Kidney tubule cell (primary cell): ENCODE results near the gene SEC24A.
"Not testable (repeated sequence)": the region's sequence is repeated elsewhere in the genome, so short reads cannot be mapped to it uniquely, and the experiment has no call there.

ENCODE experiments used
- DNase-seq: peaks from one replicate; pipeline ENCODE4 v3.0.0-alpha.2; 2018; ENCODE audit warnings: low spot score

Gene SEC24A

DNA sequence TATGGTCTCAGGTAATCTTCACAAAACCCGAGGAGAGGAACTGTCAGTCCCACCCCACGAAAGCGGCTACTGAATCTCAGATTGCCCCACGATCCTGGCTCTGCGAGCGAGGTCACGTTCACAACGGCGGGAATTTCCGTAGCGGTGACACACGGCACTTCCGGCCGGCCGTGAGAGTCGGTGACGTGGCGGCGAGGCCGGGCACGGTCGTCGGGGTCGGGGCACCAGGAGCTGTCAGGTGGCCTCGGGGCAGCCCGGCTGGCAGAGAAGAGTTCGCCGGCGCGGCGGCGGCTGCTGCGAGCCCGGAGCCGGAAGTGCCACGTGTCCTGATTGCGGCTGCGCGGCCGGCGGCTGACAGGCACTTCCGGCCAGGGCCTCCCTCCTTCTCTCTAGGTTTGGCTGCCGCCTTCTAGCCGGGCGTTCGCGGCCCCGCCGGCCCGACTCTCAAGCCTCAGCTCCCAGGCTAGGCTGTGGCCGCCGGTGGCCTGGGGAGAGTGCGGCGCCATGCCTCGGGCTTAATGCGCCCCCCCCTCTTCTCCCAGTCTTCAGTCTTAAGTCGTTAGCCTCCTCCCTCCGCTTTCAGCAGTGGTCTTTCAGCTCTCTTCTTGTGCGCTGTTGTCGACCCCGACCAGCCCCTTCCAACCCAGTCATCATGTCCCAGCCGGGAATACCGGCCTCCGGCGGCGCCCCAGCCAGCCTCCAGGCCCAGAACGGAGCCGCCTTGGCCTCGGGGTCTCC is at the start of gene SEC24A:
TSS of gene SEC24A (plus strand) at position 361 of the 738 bp plus-strand sequence. CDS start at position 653, 292 bp downstream.
- peak; percentile 96 for DNase-seq

DNA sequence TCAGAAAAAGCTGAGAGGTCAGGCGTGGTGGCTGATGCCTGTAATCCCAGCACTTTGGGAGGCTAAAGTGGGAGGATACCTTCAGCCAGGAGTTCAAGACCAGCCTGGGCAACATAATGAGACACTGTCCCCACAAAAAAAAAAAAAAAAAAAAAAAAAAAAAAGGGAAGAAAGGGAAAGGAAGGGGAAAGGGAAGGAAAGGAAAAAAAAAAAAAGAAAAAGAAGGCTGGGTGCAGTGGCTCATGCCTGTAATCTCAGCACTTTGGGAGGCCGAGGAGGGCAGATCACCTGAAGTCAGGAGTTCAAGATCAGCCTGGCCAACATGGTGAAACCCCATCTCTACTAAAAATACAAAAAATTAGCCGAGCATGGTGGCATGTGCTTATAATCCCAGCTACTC is 48.8 kb upstream of the SEC24A start:
- not testable (repeated sequence) for DNase-seq

DNA sequence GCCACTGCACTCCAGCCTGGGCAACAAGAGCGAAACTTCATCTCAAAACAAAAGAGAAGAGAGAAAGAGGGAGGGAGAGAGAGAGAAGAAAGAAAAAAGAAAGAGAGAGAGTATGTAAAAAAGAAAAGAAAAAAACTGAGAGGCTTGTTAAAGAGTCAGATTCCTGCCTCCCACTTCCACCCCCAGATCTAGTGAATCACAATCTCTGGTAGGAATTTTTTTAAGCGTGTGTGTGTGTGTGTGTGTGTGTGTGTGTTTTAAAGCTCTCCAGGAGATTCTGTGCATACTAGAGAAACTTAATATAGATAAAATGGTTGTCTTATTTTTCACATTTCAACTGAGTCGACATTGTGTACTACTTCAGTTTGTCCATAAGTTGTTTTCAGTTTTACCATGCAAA is 48.0 kb upstream of the SEC24A start:
- DNase-seq, result peak; percentile 43

DNA sequence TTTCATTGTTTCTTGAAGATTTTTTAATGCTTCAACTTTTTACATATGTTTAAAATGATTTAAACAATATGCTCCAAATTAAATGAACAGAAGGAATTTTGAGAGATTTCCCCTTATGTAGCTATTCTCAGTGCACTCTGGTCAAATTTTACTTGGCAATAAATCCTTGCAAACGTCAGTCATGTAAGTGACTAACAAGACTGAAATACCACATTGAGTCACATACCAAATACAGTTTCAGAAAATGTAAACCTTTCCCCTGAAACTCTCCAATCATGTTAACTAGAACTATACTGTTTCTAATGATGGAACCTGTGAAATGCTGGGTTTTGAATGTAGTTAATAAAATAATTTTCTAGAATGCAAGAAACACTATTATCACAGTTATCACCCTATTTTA is 45.5 kb upstream of the SEC24A start:
- peak; percentile 52 for DNase-seq

DNA sequence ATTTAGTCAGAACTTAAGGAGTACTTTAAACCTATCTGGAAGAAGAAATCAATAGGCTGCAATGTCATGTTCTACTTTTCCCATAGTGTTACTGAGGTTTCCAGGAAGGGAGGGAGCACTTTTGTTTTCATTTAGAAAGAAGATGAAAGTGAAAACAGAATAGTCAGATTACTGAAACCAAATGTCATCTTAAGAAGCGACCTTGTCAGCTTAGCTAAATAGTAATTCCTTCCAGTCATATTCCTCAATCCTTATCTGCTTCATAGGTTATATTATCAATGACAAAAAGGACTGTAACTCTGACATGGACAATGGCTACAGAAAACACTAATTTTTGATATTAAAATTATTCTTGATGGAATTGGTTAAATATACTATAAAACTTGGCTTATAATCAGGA is 43.7 kb upstream of the SEC24A start:
- DNase-seq, result no peak

DNA sequence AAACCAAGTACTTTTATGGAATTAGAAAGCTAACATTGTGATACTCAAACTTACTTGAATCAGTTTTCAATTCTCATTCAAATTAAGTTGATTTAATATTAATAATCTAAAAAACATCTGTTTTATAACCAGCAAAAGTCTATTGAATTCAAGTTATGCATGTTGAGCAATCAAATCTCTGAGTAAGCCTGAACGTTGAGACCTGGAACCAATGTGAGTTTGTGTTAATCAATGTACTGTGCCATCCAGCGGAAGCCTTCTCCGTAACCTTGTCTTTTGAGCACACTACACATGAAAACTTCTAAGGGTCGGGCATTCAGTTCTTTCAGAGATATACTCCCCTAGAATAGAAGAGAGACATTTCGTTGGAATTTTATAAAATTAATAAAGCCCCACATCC is 41.9 kb upstream of the SEC24A start:
- no peak for DNase-seq

DNA sequence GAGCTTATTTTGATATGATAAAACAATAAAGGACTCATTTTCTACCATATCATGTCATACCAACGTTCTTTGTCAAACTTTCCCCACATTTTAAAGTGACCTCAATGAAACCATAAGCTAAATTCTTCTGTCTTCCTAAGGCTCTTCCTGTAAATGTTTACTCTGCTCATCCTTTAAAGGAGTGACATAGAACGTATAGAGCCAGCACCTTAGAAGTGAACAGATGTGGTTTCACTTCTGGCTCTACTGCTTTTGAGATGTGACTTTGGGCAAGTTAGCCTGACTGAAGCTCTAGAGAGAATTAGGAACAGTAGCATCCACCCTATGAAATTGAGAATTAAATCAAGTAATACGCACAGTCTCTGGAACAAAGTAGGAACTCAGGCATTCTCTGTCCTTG is 40.0 kb upstream of the SEC24A start:
- no peak for DNase-seq

DNA sequence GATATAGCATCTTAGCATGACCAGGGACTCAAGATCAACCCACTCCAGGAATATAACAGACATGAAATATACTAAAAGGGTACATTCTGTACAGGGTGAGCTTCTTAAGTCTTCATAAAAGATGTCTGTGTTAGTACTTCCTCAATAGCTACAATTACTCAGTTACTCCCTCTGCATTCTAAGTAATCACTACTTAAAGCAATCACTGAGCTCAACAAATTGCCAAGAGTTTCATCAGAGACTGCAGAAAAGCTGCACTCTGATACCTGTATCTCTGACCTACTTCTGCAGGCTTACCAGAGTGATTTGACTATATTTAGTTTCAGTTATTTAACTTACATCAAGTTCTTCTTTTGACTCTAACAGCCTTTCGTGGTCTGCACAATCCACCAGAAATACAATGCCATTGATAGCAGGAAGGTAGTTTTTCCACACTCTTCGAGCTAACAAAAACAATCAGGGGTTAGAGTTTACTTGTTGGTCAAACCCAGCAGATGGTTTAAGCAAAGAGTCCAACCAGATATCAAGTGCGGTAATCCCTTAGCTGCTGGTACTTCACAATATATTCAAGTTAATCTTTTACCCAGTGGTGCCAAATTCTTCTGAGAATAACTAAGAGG is 39.2 kb upstream of the SEC24A start:
- DNase-seq, result peak; percentile 65

DNA sequence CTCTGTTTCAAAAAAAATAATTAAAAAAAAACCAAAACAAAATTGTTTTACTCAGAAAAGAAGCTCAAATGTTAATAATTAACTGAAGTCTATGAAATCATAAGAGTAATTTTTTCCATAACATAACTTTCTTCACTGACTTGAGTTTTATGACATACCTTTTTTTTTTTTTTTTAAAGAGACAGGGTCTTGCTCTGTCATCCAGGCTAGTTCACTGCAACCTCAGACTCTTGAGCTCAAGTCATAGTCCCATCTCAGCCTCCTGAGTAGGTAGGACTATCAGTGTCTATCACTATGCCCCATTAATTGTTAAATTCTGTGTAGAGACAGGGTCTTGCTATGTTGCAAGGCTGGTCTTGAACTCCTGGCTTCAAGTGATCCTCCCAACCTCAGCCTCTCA is 37.9 kb upstream of the SEC24A start:
- DNase-seq, result no peak

DNA sequence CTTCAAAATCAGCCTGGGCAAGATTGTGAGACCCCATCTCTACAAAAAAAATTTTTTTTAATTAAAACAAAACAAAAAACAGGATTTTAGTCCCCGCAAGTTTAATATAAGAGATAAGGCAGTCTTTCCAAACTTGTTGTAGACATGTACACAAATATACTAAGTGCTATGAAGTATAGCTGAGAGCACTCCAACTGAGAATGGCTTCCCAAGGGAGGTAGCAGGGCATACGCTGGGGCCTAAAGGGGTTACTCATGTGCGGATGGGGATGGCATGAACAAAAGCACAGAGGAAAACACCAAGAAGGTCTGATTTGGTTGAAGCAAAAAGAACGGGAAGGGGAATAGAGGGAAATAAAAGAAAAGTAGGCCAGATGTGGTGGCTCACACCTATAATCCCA is 37.1 kb upstream of the SEC24A start:
- no peak for DNase-seq

DNA sequence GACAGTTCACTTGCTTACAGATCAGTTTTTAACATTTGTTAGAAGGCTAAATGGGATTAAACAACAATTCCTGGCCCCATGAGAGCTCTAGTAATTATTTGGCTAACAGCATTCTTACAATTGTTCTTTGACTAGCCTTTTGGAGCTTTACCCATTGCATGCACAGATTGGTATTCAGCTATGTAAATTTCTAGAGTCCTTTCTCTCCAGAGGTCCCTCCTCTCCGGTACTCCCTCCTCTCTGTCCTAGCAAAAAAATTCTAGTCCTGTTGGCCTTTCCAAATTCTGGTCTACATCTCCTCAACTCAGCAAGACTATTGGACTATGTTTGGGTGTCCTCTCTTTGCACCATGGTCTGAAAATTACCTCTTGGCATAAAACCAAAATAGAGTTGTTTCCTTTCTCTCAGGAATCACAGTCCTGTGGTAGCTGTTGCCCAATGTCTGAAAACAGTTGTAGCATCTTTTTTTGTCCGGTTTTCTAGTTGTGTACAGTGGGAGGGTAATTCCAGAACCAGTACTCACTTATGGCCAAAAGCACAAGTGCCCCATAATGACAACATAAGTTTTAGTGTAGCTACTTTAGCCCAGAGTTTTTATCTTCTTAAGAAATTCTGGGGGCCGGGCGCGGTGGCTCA is 34.0 kb upstream of the SEC24A start:
- DNase-seq, result no peak

DNA sequence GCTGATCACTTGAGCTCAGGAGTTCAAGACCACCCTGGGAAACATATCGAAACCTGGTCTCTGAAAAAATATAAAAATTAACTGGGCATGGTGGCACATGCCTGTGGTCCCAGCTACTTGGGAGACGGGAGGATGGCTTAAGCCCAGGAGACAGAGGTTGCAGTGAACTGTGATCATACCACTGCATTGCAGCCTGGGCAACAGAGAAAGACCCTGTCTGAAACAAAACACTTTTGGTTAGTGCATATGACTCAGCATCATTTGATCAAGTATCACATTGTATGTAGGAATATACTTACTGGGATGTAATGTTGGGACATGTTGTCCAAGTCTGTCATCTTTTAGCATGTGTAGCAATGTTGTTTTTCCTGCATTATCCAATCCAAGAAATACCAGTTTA is 28.0 kb upstream of the SEC24A start:
- DNase-seq, result no peak

DNA sequence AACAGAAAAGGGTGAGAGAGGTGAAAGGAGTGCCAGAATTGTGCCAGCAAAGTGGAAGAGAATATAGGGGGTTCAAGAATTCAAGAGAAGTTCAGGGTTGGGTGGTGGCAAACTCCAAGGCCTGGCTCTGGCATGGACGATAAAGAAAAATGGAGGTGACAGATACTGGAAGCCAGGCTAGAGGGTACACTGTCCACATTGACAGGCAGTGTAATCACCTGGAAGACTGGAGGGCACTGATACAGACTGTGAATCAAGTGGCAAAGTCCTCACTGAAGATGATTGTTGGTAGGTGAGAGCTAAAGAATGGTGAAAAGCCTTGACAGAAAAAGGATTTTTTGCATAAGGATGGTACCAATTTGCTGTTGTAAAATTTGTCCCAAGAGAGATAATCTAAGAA is 23.0 kb upstream of the SEC24A start:
- DNase-seq, result no peak

DNA sequence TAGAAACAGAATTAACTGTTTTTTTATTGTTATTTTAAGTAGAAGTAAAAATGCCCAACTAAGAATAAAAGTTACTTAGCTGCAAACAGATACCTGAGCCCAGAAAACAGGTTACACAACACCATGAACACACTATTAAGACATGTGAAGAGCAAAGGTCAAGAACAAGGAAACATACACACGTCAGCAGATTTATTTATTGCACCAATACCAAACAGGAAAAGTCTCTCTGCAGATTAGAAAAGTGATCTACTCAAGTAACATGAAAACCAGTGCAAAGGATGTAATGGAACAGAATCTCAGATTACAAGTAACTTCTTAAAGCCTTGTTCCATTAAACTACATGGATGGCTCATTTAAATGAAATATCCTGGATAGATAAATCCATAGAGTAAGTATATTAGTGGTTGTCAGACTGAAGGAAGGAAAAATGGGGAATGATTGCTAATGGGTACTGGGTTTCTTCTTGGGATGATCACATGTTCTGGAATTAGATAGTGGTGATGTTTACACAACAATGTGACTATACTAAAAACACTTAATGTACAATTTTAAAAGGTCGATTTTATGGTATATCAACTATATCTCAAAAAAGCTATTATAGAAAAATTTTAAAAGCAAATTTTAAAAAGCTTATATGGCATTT is 22.1 kb upstream of the SEC24A start:
- peak; percentile 32 for DNase-seq

DNA sequence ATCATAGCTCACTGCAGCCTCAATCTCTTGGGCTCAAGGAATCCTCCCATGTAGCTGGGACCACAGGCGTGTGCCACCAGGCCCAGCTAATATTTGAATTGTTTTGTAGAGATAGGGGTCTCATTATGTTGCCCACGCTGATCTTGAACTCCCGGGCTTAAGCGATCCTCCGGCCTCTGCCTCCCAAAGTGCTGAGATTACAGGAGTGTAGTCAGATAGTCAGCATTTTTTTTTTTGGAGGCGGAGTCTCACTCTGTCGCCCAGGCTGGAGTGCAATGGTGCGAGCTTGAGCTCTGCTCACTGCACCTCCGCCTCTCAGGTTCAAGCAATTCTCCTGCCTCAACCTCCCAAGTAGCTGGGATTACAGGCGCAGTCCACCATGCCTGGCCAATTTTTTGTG is 14.4 kb upstream of the SEC24A start:
- DNase-seq, result no peak

DNA sequence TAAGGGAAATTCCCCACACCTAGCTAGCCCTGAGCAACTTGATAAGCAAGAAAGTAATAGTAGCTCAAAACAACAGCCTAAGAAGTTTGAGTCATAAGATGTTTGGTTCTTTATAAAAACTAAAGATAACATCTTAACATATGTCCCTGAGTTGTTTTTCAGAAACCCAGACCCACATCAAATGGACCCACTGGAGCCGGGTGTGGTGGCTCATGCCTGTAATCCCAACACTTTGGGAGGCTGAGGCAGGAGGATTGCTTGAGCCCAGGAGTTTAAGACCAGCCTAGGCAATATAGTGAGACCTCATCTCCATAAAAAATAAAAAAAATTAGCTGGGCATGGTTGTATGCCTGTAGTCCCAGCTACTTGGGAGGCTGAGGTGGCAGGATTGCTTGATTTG is 13.2 kb upstream of the SEC24A start:
- not testable (repeated sequence) for DNase-seq

DNA sequence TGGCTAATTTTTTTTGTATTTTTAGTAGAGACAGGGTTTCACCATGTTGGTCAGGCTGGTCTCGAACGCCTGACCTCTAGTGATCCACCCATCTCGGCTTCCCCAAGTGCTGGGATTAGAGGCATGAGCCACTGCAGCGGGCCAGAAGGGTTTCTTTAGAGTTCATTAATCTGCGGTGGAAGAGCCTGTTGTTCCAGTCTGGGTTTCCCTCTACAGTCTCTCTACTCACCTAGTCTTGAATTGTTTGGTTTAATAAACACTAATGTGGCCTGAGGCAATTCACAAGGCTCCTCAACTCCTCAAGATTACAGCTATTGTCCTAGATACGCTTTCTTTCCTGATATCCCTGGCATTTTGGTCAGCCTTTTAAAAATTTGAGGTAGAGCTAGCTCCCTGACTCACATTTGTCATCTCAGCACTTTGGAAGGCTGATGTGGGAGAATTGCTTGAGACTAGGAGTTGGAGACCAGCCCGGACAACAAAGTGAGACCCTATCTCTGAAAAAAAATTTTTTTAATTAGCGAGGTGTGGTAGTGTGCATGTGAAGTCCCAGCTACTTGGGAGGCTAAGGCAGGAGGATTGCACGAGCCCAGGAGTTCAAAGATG is 11.4 kb upstream of the SEC24A start:
- DNase-seq, result peak; percentile 21

DNA sequence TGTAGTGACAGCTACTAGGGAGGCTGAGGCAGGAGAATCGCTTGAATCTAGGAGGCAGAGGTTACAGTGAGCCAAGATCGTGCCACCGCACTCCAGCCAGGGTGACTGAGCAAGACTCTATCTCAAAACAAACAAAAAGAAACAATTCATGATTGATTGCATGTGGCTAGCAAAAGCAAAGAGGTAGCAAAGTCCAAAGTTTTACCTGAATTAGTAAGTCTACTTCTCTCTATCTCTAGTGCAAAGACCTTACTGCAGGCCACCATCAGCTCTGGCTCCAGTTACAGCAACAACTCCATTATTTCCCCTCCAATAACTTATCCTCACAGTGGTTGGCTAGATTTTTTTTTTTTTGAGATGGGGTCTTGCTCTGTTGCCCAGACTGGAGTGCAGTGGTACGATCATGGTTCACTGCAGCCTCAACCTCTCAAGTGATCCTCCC is 9.8 kb upstream of the SEC24A start:
- DNase-seq, result no peak

DNA sequence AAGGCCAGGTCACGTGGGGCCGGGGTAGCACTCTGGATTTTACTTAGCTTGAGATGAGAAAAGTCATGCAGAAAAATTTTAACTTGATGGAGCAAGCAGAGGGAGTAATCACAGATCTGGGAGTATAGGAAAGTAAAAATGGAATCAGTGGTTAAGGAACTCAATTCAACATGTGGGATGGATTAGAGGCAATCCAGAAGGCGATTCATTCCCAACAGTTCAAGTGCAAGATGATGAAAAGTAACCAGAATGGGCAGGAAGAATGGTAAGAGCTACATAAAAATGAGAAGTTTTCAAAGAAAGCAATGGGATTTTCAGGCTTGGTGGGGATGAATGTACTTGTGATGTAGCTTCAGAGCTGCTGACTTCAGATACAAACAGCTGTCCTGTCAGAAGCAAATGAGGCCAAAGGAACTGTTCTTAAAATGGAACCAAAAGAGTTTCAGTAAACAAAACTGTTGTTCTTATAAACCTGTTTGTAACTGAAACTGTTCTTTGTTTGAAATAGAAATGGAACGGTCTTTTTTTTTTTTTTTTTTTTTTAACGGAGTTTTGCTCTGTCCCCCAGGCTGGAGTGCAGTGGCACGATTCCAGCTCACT is 5.6 kb upstream of the SEC24A start:
- DNase-seq, result no peak

DNA sequence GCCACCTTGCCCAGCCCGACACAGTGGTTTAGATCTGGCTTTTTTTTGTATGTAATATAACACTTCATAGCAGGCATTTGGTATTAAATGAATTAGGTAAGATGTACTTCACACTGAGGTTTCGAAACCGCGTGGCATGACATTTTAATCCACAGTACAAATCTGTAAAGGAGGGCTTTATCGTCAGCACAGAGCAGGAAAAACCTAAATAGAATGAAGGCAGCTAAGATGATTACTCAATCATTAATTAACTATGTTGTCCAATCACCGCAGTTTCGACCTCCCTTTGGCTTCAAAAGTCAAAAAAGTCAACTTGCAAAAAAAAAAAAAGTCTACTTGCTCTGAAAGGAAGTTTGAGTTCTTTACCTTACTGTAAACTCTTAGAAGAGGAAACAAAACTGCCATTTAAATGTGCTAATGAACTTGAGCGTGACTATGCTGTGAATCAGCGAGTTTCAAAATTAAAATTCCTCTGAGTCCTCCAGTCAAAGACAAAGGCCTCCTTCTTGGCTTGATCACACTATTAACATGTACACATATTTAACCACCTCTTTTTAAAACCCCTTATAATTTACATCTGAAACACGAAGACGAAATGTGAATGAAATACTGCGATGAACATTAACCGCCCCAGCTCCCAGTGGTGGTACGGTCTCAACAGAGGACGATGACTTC is 698 bp upstream of the SEC24A start:
- peak; percentile 82 for DNase-seq

DNA sequence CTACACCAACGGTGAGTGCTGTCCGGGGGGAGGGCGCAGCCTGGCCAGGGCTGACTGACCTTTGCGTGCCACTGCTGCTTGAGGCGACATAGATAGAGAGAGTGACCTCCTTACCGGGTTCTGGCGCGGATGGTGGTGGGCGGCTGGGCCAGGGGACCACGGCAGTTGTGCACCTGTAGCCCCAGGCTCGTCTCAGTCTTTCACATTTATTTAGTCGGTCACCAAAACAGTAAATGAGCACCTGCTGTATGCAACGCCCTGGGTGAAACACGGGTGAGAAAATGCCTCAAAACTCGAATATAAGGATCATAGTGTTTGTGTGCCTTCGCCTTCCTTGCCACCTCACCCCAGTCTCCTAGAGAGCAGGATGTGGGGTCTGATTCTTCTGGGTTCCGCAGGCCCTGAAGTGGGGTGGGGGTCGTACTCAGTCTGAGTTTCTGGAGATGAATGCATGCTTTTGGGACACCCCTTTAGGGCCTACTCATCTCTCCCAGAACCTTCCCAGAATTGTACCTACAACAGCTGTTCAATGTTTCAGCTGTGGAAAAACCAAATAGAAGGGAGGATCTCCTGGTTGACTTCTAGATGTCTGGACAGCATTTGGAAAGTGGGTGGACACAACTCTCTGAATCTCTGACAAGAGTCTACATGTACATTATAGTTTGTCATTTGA is 714 bp downstream of the SEC24A start:
- peak; percentile 13 for DNase-seq
